Peyer's patch (tissue), 4 donors: ENCODE measurements around the gene RAMP2.
"Not testable (repeated sequence)": the region's sequence is repeated elsewhere in the genome, so short reads cannot be mapped to it uniquely, and the experiment has no call there.

Experiments
- CTCF ChIP-seq, 6 experiments: fragments of 450-650 bp in 4 of 6; fragments of 200-600 bp in 2 of 6; sonication (generic) in 1 of 6; IDR thresholded peaks; one replicate each; pipeline ENCODE4 v1.5.1; 2017 to 2019; ENCODE audit warnings: antibody characterized with exemption in 6 of 6, mild to moderate bottlenecking in 3 of 6, moderate library complexity in 1 of 6
- POLR2A ChIP-seq, 2 donors: fragments of 450-650 bp; IDR thresholded peaks; one replicate each; pipeline ENCODE4 v1.5.1; 2017; ENCODE audit warnings: antibody characterized with exemption in 2 of 2, mild to moderate bottlenecking in 2 of 2, moderate library complexity in 2 of 2

GRCh38 chr17:42769964-42770363 lies 8.9 kb downstream of the RAMP2 start:
- TF ChIP-seq CTCF, POLR2A (IDR thresholded peaks at IDR 0.05): not testable (repeated sequence)
